GM19397 (cell line): Measurements from ENCODE around the gene MEIOC.
"Not testable (repeated sequence)": the region's sequence is repeated elsewhere in the genome, so short reads cannot be mapped to it uniquely, and the experiment has no call there.

ENCODE experiments used
- ATAC-seq: cut with Tn5 transposase; IDR thresholded peaks from one replicate; pipeline ENCODE4 v1.9.1; 2021; ENCODE audit warnings: mild to moderate bottlenecking, moderate library complexity; ENCODE audit not compliant: unreplicated experiment

The MEIOC gene

DNA sequence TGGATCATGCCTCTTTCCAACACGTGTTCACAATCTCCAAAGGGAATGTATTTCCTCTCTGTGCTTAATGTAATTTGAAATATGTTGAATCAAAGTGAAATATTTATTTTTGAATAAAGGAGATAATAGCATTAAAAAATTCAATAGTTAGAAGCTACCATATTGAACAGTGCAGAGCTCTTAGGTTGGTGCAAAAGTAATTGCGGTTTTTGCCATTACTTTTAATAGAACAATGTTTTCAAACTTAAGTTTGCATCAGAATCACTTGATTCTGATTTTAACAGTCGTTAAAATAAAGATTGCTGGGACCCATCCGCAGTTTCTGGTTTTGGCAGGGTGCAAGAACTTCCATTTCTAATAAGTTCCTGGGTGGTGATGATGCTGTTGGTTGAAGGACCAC is 10.0 kb upstream of the MEIOC start:
- ATAC-seq, result no peak

DNA sequence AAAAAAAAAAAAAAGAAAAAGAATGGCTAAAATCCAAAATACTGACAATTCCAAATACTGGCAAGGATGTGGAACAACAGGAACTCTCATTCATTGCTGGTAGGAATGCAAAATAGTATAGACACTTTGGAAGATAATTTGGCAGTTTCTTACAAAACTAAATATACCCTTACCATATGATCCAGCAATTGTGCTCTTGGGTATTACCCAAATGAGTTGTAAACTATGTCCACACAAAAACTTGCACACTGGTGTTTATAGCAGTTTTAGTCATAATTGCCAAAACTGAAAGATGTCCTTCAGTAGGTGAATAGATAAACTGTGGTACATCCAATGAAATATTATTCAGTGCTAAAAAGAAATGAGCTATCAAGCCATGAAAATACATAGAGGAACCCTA is 8.5 kb upstream of the MEIOC start:
- no peak for ATAC-seq

DNA sequence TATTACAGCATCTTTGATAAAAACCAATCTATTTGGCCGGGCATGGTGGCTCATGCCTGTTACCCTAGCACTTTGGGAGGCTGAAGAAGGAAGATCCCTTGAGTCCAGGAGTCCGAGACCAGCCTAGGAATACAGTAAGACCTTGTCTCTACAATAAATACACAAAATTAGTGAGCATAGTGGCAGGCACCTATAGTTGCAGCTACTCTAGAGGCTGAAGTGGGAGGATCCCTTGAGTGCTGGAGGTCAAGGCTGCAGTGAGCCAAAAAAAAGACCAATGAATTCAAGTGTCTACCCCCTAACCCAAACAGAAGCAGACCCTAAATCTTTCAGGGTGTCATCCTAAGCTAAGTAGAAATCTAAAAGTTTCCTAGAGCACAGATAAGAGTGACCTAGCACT is 7.3 kb upstream of the MEIOC start:
- ATAC-seq, result no peak

DNA sequence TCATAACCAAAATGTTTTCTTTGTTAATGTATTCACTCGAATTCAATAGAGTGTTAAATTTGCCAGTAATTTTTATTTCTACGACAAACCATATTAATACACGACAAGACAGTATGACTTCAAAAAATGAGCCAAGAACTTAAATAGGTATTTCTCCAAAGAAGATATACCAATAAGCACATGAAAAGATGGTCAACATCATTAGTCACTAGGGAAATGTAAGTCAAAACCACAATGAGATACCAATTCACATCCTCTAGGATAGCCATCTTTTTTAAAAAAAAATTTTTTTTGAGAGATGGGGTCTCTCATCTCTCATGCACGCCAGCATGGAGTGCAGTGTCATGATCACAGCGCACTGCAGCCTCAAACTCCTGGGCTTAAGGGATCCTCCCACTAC is 5.0 kb upstream of the MEIOC start:
- ATAC-seq, result no peak

DNA sequence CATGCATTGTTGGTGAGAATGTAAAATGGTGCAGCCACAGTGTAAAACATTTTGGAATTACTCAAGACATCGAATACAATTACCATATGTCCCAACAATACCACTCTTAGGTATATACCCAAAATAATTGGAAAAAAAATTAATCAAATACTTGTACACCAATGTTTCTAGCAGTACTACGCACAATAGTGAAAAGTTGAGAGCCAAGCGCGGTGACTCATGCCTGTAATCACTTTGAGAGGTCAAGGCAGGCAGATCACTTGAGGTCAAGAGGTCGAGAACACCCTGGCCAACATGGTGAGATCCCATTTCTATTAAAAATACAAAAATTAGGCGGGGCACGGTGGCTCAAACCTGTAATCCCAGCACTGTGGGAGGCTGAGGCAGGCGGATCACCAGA is 3.5 kb upstream of the MEIOC start:
- ATAC-seq, result no peak

DNA sequence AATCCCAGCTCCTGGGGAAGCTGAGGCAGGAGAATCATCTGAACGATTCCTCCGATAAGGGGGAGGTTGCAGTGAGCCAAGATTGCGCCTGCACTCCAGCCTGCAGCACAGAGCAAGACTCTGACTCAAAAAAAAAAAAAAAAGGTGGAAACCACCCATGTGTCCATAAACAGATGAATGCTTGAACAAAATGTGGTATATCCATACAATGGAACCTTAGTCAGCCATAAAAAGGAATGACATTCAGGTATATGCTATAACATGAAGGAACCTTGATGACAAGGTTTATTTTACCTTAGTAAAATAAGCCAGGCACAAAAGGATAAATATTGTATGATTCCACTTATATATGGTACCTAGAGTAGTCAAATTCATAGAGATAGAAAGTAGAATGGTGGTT is 2.9 kb upstream of the MEIOC start:
- no peak for ATAC-seq

DNA sequence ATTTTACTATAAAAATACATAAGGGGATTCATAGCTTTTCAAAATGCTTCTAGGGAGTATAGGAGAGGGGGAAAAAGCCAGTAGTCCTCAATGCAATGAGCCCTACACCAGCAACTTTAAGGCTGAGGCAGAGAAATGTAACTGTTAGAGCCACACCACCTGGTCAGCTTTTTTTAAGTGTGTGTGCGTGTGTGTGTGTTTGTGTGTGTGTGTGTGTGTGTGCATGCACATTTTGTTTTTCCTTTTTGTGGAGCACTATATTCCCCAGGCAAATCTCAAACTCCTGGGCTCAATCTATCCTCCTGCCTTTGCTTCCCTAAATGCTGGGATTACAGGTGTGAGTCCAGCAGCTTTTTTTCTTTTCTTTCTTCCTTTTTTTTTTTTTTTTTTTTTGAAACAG is 2.3 kb upstream of the MEIOC start:
- no peak for ATAC-seq

DNA sequence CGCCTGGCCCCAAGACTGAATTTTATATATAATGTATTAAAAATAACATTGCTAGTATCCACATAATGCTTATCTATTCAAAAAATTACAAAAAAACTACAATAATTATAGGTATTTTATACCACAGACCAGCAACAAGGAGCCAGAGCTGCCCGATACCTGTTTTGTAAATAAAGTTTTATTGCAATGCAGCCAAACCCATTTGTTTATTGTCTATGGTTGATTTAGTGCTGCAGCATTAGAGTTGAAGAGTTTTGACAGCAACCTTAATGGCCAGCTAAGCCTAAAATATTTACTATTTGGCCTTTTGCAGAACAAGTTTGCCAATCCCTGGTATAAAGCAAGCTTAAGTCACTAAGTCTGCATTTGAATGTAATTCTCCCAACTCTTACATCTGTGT is 5.6 kb downstream of the MEIOC start:
- ATAC-seq, result no peak

DNA sequence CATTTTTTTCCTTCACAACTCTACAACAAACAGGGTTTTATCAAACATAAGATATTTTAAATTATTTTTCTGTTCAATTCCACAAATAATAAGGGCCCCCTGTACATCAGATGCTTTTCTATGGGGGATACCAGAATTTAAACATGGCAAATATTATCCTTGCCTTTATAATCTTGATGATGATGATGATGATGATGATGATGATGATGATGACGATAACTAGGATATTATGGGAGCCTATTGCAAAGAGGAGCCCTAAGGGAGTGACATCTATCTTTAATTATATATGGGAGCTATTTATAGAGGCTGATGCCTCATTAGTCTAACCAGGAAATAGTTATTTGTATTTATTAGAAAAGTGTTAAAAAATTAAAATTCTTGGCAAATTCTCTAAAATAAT is 6.8 kb downstream of the MEIOC start:
- no peak for ATAC-seq

DNA sequence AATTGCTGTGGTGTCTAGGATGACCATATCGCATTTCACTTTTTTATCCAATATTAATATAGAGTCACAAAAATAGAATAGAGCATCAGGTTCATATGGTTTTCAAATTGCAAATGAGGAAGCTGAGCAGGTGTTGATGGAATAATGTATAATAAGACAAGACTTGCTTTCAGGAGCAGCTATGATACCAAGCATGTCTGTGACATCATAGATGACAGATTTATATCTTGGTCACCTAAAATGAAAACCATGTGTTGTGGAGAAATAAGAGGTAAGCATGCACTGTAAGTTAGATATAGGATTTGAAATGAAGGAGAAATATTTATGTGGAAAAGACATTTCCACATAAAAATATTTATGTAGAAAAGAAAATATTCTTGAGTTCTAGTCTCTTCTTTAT is 8.6 kb downstream of the MEIOC start:
- ATAC-seq, result no peak

DNA sequence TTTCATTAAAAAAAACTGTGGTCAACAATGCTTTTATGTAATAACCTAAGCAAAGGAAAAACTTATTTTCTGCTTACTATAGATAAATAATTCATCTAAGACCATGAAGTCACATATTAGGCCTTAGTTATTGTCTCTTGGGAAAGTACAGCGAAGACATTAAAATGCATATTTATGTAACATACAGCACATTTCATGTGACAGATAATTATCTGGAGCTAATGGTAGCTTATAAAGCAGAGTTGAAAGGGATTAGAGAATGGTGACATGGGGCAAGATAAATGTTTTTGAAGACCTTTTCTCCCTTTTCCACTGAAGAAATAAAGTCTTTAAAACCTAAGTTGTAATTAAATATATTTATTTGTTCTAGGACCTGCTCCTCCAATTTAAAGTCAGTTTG is 9.7 kb downstream of the MEIOC start:
- no peak for ATAC-seq

DNA sequence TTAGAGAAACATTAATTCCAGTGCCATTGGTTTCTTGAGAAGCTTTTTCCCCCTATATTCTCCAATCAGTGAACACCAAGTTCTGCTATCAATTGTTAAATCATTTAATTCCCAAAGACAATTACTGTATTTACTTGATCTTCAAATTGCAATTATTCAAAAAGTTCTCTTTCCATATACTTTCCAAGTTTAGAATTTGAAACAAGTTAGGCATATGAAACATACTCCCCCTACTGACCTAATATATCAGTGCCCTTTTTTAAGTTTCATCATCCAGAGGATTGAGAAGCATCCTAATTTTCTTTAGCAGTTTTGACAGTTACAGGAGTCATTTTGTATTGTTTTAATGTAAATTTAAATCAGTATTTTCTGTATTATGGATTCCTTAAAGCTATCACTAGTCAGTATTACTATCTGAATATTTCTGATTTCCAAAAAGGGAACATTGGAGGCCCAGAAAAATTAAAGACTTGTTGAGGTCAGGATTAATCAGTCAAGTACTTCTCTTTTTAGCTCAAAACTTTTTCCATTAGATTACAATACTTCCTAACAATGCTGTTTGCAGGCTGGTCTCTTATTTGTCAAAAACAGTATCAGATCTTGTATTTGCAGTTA is 16.3 kb downstream of the MEIOC start:
- ATAC-seq, result no peak

DNA sequence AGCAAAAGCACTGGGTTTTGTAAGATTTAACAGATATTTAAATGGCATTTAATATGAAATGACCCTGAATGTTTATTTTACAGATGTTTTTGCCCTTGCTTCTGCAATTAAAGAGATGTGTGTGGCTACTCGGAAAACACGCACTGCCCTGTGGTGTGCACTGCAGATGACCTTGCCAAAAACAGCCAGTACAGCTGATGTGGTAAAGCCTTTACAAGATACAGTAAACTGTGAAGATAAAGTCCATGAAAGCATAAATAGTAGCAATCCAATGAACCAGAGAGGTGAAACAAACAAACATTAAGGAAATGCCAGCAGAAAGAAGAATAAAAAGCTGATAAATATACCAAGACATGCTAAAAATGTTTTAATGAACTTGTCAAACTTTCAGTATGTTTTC is 17.6 kb downstream of the MEIOC start:
- no peak for ATAC-seq

DNA sequence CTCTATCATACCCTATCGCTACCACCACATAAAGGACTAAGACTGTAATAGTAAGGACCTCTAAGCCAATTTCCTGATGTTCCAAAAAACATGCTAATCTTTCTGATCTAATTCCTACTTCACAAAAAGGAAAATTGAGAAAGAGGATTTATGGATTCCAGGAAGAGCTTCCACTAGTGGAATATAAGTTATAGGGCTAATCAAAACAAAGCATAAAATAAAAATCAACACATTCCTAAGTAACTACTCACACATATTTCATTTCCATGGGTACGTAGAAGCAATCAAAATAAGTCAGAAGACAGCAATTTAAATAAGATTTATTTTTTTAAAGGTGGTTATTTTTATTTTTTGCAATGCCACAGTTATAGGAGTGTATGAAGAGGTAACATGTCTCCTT is 20.9 kb downstream of the MEIOC start:
- ATAC-seq, result no peak

DNA sequence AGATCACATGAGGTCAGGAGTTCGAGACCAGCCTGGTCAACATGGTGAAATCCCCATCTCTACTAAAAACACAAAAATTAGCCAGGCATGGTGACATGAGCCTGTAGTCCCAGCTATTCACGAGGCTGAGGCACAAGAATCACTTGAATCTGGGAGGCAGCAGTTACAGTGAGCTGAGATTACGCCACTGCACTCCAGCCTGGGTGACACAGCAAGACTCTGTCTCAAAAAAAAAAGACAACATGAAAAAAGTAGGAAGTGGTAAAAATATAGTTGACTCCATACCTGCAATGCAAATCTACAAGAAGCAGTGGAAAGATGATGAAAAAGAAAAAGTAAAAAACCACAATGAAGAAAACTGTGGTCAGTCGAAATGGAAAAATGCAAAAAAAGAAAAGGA is 27.0 kb downstream of the MEIOC start:
- ATAC-seq, result not testable (repeated sequence)

DNA sequence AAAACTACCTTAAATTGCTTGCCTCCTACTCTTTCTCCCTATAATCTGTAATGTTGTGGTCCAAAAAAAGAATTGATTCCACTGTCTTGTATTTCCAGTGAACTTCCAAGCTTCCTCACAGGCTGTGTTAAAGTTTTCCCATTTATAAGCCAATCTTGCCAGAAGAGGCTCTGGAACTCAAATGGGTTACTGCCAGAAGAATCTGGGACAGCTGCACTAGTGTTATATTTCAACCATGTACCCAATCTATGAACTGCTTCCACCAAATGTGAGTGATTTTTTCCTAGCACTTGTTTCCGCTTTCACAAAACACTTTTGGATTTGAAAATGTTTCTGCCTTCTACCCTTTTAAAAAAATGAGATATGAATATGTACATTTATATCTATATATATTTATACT is 31.5 kb downstream of the MEIOC start:
- ATAC-seq, result no peak

DNA sequence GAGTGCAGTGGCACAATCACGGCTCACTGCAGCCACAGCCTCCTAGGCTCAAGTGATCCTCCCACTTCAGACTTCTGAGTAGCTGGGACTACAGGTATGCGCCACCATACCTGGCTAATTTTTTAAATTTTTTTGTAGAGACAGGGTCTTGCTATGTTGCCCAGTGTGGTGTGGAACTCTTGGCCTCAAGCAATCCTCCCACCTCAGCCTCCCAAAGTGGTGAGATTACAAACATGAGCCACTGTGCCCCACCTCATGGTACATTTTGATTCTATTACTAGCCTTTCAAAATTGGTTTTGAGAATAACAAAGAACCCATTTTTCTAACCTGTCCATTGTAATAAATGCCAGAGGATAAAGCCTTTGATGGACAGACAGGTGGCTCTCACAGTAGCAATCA is 31.9 kb downstream of the MEIOC start:
- ATAC-seq, result no peak

DNA sequence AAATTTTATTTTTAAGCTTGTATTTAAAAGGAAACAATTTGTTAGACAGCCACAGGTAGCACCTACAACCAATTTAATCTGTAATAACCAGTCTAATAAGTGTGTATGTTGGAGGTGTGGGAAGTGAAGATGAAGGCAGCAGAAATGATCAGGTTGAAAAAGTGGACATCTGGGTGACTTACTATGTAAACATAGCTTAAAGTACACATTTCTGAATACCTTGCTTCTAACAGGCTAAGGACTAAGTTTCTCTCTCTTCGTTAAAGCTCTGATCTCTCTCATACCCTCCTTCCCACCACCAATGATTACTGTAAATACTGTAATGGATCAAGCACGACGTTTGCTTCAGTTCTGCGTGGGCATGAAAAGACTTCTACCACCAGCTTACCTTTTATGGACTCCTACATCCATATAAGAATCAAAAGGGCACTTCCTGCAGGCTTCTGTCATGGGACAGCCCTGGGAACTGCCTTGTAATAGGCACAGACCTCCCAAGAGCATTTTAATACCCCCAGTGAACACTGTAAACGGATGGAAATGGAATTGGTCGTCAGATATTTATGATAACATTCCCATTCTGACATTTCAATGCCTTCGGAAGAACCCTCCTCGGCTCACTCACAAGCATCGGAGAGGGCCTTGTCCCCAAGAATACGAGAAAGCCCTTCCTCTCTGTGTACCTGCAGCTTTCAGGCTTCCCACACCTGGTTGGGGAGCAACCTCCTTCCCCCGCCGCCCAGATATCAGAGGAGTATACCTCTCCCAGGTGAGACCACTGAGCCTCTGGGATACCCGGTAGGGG is 32.6 kb downstream of the MEIOC start:
- ATAC-seq, result no peak

DNA sequence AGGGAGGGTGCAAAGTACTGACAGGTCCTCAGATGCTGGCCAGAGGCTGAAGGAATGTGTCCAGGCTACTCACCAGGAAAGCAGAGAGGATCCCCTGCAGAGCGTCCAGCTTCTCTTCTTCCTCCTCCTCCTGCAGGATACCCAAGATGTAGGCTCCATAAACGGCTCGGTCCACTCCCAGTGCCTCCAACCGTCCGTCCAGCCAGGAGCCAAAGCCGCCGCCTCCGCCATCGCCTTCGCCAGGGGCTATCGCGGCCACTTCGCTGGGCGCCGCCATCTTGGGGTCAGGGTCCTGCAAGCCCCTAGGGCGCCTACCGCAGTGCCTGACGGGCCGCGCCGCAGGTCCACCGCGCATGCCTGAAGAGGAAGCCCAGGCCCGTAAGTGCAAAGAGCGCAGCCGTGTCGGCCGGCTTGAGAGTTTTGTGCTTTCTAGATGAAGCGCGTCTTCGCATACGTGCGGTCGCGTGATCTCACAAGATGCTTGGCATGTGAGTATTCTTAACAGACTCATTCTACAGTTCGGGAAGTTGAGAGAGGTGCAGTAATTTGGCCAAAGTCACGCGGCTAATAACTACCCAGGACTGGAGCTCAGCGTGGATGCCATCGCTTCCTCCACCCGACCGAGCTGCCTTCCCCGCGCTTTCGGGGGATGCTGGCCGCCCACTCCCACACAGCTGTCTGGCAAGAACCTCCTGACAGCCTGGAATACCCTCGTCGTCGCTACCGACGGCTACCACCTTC is 33.4 kb downstream of the MEIOC start, which contains the start of gene CCDC43:
Gene CCDC43 (minus strand): TSS at position 300 of the 741 bp plus-strand sequence. CDS start 23 bp downstream, at position 277.
- peak; percentile 89 for ATAC-seq

DNA sequence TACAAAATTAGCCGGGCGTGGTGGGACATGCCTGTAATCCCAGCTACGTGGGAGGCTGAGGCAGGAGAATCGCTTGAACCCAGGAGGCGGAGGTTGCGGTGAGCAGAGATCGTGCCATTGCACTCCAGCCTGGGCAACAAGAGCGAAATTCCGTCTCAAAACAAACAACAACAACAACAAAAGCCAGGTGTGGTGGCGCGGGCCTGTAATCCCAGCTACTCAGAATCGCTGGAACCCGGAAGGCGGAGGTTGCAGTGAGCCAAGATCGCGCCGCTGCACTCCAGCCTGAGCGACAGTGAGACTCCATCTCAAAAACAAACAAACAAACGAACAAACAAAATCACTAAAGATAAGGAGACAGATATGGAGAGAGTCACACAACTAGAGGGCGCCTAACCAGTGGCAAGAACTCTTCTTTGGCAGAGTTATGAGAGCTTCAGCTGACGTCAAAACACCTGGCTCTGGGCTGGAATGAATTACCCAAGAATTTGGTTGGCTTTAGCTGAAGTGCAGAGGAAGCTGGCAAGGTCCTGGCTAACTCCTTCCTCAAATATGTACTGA is 34.6 kb downstream of the MEIOC start:
- not testable (repeated sequence) for ATAC-seq

DNA sequence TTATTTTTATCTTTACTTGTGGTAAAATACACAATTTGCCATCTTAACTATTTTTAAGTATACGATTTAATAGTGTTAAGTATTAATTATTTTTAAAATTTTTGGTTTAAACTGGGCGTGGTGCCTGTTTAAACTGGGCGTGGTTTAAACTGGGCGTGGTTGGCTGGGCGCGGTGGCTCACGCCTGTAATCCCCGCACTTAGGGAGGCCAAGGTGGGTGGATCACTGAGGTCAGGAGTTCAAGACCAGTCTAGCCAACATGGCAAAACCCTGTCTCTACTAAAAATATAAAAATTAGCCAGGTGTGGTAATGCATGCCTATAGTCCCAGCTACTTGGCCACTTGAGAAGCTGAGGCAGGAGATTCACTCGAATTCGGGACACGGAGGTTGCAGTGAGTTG is 37.3 kb downstream of the MEIOC start:
- no peak for ATAC-seq

DNA sequence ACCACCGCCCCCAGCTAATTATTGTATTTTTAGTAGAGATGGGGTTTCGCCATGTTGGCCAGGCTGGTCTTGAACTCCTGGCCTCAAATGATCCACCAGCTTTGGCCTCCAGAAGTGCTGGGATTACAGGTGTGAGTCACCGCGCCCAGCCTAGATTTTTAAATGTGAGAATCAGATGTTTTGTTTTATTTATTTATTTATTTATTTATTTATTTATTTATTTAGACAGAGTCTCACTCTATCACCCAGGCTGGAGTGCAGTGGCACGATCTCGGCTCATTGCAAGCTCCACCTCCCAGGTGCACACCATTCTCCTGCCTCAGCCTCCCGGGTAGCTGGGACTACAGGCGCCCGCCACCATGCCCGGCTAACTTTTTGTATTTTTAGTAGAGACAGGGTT is 44.0 kb downstream of the MEIOC start:
- not testable (repeated sequence) for ATAC-seq
